Mucosa of stomach (tissue), 1 donor: Measurements from ENCODE around the gene WLS.

Experiments
- H3K27me3 ChIP-seq: one replicate; pipeline ENCODE4 v1.7.0; 2013; ENCODE audit warnings: mild to moderate bottlenecking, low read length; ENCODE audit not compliant: control insufficient read depth, insufficient read depth
- H3K36me3 ChIP-seq: one replicate; pipeline ENCODE4 v1.7.0; 2013; ENCODE audit warnings: low read length; ENCODE audit not compliant: control insufficient read depth, insufficient read depth
- H3K4me1 ChIP-seq: one replicate; pipeline ENCODE4 v1.7.0; 2013; ENCODE audit warnings: mild to moderate bottlenecking, low read length; ENCODE audit not compliant: control insufficient read depth, insufficient read depth
- H3K4me3 ChIP-seq: one replicate; pipeline ENCODE4 v1.7.0; 2013; ENCODE audit warnings: low read length
- H3K9ac ChIP-seq: one replicate; pipeline ENCODE4 v1.7.0; 2013; ENCODE audit warnings: mild to moderate bottlenecking, low read length, moderate library complexity
- H3K9me3 ChIP-seq: one replicate; pipeline ENCODE4 v1.7.0; 2013; ENCODE audit warnings: mild to moderate bottlenecking, low read length, moderate library complexity; ENCODE audit not compliant: control insufficient read depth
- donor health status: Pancreatic carcinoma.

WLS gene

DNA sequence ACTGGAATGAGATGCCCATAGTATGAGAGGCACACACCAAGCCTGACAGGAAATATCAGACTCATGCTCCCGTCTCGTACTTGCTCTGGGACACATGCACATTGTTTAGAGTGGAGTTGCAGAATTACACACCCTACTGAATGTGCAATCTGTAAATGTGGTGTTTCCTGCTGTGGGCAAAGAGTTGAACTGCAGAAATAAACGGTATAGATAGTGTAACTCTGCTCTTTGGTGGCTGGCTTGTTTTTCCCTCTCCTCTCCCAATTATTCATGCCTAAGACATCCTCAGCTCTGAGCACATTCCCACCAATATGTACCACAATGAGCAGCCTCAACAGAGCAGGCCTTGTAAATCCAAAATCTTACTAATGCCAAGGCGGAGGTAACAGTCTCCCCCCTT lies 91.8 kb downstream of the WLS start:
- H3K4me1 ChIP-seq: peaks cover 26% of the 10 kb centered on the region
- no peaks in the 10 kb centered on the region for H3K9me3 ChIP-seq
- no peaks in the 10 kb centered on the region for H3K36me3 ChIP-seq
- no peaks in the 10 kb centered on the region for H3K27me3 ChIP-seq
- no peak overlapping the region for H3K4me3 ChIP-seq
- no peak overlapping the region for H3K9ac ChIP-seq

- peaks cover 12% of the 10 kb centered on the region for H3K36me3 ChIP-seq
Observed at GRCh38 chr1:68136187-68136586, 96.1 kb downstream of the WLS start.

DNA sequence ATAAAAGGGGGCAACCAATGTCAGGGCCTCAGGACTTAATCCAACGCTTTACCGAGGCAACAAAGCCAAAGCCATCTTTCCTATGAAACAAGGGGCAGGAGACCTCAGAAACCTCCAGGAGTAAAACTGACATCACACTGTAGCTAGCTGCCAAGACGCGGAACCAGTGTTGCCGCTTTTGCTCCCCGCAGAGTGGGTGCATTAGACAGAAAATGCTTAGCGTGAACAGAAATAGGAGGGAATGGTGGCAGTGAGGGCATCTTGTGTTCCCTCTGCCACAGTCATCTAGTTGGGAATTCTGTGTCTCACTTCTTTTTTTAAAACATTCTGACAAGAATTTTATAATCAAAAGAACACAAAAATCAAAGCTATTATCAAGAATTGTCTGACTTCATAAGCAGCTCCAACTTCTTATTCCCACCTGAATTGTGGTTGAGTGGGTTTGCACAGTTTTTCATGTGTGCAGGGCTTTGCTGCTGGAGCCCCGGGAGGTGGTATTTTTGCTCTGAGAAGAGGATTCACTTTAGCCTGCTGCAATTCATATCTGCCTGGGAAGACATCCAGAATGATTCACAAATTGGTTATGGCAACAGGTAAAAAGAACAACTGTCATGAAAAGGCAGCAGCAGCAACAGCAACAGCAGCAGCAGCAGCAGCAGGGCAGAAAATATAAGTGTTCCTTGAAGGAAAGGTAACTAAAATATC lies 99.7 kb downstream of the WLS start:
- Histone ChIP-seq H3K4me3 (no peak overlapping the region), H3K4me1 (no peaks in the 10 kb centered on the region), H3K9ac (no peak overlapping the region), H3K9me3 (no peaks in the 10 kb centered on the region), H3K27me3 (no peaks in the 10 kb centered on the region), H3K36me3 (peaks cover 12% of the 10 kb centered on the region)

More at GRCh38 chr1:68136187-68136586, 96.1 kb downstream of the WLS start:
- Histone ChIP-seq H3K9me3 (no peaks in the 10 kb centered on the region), H3K27me3 (no peaks in the 10 kb centered on the region), H3K4me1 (no peaks in the 10 kb centered on the region), H3K9ac (no peak overlapping the region), H3K4me3 (no peak overlapping the region)

DNA sequence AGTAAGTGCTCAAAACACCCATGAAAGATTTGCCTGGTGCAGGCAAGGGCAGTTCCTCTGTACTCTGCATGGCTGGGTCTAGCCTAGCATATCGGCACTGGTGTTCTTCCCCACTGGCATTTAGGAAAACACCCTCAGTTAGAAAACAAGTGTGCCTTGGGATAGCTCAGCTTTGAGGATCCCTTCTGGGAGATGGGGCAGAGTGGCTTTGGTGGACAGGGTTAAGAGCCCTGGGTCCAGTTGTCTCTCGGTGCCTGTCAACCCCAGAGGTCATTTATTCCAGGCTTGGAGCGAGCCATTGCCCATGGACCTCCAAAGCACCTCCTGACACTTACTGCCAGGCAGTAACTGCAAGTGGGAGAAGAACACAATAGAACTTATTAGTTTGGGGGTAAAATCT lies 101.1 kb downstream of the WLS start:
- Histone ChIP-seq H3K36me3 (peaks cover 15% of the 10 kb centered on the region), H3K9ac (no peak overlapping the region), H3K4me3 (no peak overlapping the region), H3K9me3 (no peaks in the 10 kb centered on the region), H3K4me1 (no peaks in the 10 kb centered on the region), H3K27me3 (no peaks in the 10 kb centered on the region)

GRCh38 chr1:68129536-68130250 lies 102.6 kb downstream of the WLS start:
- no peak overlapping the region for H3K9ac ChIP-seq
- peaks cover 19% of the 10 kb centered on the region for H3K36me3 ChIP-seq
- no peaks in the 10 kb centered on the region for H3K9me3 ChIP-seq
- H3K4me3 ChIP-seq: no peak overlapping the region
- H3K4me1 ChIP-seq: no peaks in the 10 kb centered on the region
- H3K27me3 ChIP-seq: no peaks in the 10 kb centered on the region

DNA sequence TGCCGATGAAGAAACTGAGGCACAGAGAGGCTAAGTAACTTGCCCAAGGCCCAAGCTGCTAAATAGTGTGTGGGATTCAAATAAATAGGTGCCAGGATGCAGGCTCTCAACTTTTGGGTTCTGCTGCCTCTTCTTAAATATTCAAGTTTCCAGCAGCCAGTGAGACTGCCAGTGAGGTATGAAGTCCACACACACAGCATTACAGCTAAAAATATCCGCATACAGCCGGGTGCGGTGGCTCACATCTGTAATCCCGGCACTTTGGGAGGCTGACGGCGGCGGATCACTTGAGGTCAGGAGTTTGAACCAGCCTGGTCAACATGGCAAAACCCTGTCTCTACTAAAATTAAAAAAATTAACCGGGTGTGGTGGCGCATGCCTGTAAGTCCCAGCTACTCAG lies 103.5 kb downstream of the WLS start:
- Histone ChIP-seq H3K27me3 (no peaks in the 10 kb centered on the region), H3K4me3 (no peak overlapping the region), H3K9ac (no peak overlapping the region), H3K4me1 (no peaks in the 10 kb centered on the region), H3K9me3 (no peaks in the 10 kb centered on the region), H3K36me3 (peaks cover 17% of the 10 kb centered on the region)

DNA sequence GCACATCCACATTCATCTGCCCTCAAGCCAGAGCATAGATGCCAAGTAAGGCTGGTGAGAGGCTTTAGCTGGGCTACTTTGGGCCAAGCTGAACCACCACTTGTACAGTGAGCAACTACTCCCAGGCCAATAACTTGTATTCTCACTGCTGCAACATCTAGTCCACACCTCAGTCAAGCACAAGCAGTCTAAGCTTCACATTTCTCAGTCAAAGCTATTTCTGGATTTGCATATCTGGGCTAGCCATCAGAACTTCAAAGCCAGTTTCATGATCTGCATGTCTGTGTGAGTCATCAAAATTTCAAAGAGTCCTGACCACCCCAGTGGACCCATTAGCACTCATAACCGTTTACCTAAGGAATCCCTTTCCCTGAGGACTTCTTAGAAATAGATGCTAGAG lies 104.2 kb downstream of the WLS start:
- no peak overlapping the region for H3K9ac ChIP-seq
- no peaks in the 10 kb centered on the region for H3K4me1 ChIP-seq
- H3K4me3 ChIP-seq: no peak overlapping the region

DNA sequence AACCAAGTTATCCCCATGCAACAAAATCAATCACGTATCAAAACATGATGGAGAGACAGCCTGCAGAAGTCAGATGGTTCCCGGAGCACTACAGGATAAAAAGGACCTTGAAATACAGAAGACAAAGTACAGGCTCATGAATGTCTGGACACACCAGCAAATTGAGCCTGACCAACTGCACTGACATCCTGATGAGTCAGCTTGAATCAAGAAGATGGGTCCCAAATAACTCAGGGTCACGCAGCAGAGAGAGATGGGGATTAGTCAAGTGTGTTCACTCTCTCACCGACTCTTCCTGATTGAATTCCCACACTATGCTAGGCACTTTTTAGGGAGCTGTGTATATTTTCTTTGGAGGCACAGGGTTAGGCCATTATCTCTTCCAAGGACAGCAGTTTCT lies 110.8 kb downstream of the WLS start:
- Histone ChIP-seq H3K4me3 (no peak overlapping the region), H3K9ac (no peak overlapping the region), H3K36me3 (peaks cover 7% of the 10 kb centered on the region)

More for the DNA sequence above, 104.2 kb downstream of the WLS start:
- H3K36me3 ChIP-seq: peaks cover 16% of the 10 kb centered on the region
- H3K27me3 ChIP-seq: no peaks in the 10 kb centered on the region
- no peaks in the 10 kb centered on the region for H3K9me3 ChIP-seq

GRCh38 chr1:68120136-68120791 lies 112.1 kb downstream of the WLS start:
- Histone ChIP-seq H3K4me1 (peaks cover 4% of the 10 kb centered on the region), H3K9ac (no peak overlapping the region), H3K27me3 (no peaks in the 10 kb centered on the region), H3K36me3 (no peaks in the 10 kb centered on the region), H3K4me3 (no peak overlapping the region), H3K9me3 (no peaks in the 10 kb centered on the region)

More for the DNA sequence above, 110.8 kb downstream of the WLS start:
- Histone ChIP-seq H3K9me3 (no peaks in the 10 kb centered on the region), H3K4me1 (peaks cover 4% of the 10 kb centered on the region), H3K27me3 (no peaks in the 10 kb centered on the region)

DNA sequence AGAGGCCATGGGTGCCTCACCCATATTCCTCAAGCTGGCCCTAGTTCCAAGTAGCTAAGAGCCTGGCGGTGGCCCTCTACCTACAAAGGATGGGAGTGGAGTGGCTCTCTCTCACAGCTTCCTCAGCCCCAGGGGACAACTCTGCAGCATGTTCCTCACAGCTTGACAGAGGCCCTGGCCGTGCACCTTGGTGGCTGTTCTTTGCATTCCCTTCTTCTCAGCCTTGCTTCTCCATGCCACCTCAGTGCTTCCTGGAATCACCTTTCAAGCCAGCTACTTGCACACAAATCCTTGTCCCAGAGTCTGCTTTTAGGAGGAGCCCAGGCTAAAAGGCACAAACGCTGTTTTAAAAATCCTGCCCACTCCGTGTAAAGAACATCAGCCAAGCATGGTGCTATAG lies 112.9 kb downstream of the WLS start:
- H3K9me3 ChIP-seq: no peaks in the 10 kb centered on the region
- no peak overlapping the region for H3K9ac ChIP-seq
- no peaks in the 10 kb centered on the region for H3K36me3 ChIP-seq
- no peak overlapping the region for H3K4me3 ChIP-seq
- no peaks in the 10 kb centered on the region for H3K27me3 ChIP-seq
- H3K4me1 ChIP-seq: peaks cover 4% of the 10 kb centered on the region

GRCh38 chr1:68117416-68117815 lies 114.9 kb downstream of the WLS start:
- Histone ChIP-seq H3K4me1 (peaks cover 4% of the 10 kb centered on the region), H3K4me3 (no peak overlapping the region), H3K27me3 (no peaks in the 10 kb centered on the region), H3K9me3 (no peaks in the 10 kb centered on the region), H3K9ac (no peak overlapping the region), H3K36me3 (no peaks in the 10 kb centered on the region)

DNA sequence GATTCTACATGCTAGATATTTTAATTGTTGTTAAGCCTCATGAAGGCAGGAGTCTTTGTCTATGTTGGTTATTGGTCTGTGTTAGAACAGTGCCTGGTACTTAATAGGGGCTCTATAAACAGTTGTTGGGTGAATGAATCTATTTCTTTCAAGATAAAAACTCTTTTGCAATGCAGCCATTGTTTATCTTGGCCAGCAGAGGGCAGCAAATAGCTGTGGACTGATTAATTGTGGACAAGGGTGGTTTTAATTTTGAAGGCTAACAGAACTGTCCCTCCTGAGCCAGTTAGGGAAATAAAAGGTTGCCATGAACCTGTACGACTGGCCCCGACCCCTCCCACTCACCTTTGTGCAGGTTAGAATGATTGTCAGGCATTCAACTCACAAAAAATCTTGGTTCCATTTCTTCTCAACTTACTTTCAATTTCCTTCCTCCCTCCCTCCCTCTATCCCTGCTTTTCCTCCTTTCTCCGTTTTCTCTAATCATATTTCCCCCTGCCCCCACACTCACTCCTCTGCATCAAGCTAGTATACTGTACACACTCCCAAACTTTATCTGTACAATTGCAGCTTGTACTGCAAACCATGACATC lies 115.6 kb downstream of the WLS start:
- no peaks in the 10 kb centered on the region for H3K9me3 ChIP-seq
- no peaks in the 10 kb centered on the region for H3K36me3 ChIP-seq
- peaks cover 8% of the 10 kb centered on the region for H3K4me1 ChIP-seq
- no peaks in the 10 kb centered on the region for H3K27me3 ChIP-seq
- no peak overlapping the region for H3K4me3 ChIP-seq
- no peak overlapping the region for H3K9ac ChIP-seq
